Fibroblast of skin of left quadriceps (primary cell): ENCODE measurements around the gene AK1.
"Not testable (repeated sequence)": the region's sequence is repeated elsewhere in the genome, so short reads cannot be mapped to it uniquely, and the experiment has no call there.

Source experiments
- DNase-seq, 2 experiments: peaks; one replicate each; pipeline ENCODE4 v3.0.0-alpha.2; 2013; ENCODE audit warnings: low read depth in 2 of 2

Gene AK1

DNA sequence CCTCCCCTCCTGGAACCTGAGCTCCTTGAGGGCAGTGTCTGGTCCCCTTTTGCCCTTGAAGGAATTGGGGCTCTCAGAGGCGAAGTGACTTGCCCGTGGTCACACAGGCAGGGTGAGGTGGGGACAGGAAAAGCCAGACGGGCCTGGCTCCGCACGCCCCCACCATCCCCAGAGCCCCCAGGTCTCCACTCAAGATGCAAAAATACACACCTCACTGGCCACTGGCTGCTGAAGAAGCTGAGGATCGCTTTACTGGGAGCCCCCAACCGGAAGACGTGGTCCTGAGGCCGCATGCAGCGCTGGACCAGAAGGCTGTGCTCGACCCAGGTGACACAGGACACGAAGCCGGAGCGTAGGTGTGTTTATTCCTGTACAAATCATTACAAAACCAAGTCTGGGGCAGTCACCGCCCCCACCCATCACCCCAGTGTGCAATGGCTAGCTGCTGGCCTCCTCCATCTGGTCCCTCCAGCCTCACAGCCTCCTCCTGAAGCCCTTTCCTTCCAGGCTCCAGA, 7.6 kb upstream of the AK1 start:
- DNase-seq = no peak

DNA sequence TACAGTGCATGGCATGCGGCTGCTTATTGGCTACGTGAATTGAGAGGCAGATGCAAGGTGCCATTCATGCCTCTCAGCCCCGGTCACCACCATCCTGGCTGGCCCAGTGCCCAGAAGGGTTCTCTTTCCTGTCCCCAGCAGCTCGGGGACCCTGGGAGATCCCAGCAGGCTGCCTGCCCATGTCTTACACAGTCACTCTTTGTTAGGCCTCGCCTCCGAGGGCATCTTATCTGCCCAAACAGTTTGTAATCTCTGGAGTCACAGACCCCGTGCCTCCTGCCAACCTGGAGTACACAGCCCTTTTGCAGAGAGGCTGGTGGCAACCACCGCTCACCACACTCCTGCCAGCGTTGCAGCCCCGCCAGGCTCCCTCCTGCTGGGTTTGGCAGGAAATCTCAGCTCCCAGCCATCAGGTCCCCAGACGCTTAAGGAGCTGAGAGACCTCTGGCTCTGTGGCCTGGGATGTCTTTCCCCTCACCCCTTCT, 7.0 kb upstream of the AK1 start:
- no peak for DNase-seq

DNA sequence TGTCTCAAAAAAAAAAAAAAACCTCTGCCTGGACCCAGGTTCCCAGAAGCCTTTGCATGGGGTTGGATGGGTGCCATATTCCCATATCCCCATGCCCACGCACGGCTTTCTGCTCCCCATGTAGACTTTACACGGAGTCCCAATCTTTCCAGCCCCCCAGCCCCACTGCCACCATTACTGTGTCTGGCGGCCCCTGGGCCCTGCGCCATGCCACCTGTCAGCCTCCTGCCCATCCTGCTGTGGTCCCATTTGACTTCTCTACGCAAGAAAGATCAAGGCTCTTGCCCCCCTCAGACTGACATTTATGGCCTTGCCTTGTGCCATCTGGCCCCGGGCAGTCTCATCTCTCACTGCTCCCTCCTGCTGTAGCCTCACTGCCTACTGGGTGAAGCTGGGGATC, 6.5 kb upstream of the AK1 start:
- no peak for DNase-seq

DNA sequence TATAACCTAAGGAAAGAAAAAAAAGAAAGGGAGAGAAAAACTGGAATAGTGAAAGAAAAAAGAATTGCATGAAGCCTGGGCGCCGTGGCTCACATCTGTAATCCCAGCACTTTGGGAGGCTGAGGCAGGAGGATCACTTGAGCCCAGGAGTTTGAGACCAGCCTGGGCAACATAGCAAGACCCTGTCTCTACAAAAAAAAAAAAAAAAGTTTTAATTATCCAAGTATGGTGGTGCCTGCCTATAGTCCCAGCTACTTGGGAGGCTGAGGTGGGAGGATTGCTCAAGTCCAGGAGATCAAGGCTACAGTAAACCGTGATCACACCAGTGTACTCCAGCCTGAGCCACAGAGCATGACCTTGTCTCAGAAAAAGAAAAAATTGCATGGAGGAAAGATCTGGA, 4.2 kb upstream of the AK1 start:
- DNase-seq = not testable (repeated sequence)

DNA sequence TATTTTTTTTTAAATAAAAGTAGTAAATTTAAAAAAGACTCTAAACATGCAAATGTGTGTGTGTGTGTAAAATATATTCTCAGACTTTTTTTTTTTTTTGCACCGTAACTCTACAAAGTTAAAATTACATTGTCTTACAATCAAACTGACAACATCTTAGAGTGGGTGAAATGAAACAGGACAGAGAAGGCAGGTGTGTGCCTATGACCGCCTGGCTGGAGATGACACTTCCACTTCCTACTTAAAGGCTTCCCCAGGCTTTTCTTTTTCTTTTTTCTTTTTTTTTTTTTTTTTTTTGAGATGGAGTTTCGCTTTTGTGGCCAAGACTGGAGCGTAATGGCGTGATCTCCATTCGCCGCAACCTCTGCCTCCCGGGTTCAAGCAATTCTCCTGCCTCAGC, 2.7 kb upstream of the AK1 start:
- DNase-seq = no peak

DNA sequence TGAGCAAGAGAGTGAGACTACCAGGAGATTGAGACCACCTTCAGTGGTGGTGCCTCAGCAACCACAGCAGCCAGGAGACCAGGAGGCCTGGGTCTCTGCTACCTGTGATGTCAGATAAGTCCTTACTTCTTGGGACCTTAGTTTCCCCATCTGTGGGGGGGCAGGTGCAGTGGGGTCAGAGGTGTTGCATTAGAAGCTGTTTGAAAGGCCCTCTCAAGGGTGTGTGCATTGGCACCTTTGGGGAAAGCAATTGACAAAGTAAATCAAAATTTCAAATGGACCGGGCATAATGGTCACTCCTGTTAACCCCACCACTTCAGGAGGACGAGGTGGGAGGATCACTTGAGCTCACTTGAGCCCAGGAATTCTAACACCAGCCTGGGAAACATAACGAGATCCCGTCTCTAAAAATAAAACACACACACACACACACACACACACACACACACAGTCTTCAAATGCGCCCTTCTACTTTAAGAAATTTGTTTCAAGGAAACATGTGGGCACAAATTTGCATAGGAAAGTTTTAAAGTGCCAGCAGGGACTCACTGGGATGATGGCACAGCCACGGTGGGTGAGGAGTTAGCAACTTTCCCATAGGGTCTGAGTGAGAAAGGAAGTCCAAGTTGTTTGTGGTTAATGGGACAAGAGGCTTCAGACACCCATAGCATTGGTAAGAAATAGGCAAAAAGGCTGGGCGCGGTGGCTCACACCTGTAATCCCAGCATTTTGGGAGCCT, 1.3 kb upstream of the AK1 start:
- no peak for DNase-seq

DNA sequence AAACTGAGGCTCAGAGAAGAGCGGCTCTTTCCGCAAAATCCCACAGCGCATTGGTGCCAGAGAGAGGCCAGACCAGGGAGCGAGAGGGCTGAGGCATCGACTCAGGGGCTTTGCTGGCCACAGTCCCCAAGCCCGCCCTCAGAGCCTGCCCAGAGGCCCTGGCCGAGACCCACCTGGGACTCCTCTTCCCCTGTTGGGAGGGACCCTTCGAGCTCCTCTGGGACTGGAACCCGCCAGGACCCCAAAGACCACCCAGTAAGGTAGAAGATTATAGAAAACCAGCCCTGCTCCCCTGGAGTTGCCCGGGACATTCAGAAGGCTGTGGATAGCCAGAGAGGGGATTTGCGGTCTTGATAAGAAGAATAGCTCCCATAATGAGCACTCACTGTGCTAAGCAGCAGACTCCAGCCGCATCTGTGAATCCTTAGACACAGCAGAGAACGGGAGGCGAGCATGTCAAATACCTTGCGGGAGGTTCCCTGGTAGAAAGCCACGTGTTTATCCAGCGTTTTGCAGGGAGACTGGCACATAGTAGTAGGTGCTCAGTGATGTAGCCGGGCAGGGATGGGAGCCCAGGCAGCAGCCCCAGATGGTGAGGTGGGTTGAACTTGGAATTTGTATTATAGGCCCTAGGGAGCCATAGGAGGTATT, 651 bp upstream of the AK1 start:
- DNase-seq = no peak

DNA sequence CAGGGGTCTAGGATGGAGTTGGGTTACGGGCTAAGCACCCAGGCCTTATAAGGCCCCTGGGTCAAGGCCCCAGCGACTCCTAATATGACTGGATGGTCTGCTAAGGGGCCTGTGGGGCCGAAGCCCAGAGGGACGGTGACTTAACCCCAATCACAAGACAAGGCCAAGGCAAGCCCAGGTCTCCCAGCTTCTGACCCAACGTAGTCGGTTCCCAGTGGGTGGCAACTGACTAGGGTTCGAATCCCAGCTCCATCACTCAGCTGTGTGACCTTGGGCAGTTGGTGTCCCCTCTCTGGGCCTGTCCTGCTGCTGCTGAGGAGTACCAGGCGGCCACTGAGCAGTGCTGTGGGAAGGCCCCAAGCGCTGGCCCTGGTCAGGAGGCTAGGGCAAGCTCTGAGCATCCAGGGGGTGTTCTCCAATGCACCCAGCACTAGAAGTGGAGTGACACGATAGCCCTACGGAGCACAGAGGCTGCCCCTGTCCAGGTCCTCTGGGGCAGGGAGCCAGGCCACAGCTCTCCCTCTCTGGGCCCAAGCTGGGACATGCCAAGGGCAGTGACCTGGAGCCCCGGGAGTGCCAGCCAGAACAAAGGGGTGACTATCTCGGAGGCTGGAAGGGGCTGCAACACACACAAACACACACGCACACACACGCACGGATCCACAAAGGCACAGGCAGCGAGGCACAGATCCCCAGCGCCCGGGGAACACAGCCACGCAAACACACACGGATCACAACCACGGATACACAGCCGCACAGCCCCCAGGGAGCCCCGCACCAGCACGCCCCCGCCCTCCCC, 512 bp downstream of the AK1 start:
- DNase-seq = no peak

DNA sequence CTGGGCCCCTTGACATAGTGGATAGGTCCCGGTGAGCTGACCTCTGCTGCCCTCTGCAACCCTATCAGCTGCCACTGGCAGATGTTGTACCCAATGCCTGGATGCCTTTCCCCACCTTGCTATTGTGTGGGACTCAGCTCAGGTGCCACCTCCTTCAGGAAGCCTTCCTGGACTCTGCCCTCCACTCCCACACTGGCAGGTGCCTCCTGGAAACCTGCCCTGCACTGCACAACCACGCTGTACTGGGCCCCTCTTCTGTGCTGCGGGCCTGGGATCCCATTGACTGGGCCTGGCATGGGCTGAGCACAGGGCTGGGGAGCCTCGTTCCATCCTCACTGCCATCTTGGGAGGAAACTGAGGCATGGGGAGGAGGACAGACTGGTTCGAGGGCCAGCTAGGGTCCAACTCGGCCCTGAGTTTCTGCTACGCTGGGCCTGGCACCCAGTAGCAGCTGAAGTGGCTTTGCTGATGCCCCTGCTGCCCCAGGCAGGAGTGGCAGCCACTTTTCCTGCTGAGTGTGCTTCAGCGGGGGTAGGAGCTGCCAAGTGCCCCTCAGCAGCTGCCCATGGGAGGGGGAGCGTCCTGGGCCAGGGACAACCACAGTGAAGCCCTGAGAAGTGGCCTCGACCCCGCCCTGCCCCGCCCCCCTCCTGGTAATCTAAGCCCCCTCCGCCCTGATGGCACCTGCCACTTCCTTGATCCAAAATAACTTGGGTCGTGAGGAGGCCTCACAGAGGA, 1.3 kb downstream of the AK1 start:
- no peak for DNase-seq

DNA sequence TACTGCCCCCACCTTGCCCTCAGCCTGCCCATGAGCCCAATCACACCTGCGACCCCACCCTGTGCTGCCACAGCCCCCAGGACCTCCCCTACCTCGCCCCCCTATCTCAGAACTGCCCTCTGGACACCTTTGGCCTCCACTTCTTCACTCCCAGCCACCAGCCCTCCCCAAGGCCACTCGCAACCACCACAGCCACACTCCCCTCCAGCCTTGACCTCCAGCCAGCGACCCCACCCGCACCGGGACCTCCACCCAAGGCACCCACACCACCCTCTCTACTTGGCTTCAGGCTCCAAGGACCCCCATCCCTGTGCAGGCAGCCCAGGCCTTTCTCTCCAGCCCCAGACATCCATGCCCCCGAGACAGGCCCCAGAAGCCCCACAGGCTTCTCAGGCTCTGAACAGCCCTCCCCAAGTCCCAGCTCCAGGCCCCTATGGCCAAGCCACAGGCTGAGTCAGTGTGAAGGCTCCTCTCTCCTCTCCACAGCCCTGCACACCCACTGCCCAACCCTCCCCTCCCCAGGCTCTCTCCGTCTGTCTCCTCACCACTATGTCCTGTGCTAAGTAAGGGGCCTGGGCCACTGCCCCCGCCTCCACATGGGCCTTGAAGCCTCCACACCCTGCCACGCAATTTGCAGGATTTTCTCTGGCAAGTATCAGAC, 2.0 kb downstream of the AK1 start:
- DNase-seq = peak in 1 of 2 experiments; percentile 14

DNA sequence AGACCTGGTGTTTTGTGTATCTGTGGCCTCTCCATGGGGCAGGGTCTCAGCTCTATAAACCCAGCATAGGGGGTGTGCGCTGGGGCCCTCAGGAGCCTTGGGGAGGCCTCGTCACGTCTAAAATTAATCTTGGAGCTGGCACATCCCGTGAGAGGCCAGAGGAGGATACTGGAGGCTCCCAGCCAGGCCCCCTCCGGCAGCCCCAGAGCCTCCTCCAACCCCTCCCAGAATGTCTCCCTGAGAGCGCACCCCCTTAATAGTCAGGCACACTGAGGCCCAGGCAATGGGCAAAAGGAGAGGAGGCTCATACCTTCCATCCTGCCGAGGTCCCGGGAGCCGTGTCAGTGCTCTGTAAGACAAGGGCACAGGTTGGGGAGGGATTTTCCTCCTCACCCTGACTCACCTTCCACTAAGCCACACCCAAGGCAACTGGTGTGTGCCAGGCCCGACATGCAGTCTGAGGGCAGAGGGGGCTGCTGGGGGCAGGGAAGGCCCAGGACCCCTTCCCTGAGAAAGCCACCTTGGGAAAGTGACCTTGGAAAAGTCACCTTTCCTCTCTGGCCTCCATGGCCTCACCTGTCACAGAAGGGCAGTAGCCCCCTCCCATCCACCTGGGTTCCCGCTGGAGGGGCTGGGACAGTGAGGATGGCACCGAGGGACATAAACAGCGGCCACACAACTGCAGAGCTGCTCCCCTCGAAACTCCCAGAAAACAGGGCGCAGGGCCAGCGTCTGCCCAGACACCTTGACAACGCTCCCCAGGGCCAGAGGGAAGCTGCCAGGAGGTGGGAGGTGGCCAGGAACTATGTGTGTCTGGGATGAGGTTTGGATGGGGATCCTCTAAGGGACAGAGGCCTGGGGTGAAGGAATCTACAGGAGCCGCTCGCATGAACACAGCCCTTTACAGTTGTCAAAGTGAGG, 2.9 kb downstream of the AK1 start:
- no peak for DNase-seq

DNA sequence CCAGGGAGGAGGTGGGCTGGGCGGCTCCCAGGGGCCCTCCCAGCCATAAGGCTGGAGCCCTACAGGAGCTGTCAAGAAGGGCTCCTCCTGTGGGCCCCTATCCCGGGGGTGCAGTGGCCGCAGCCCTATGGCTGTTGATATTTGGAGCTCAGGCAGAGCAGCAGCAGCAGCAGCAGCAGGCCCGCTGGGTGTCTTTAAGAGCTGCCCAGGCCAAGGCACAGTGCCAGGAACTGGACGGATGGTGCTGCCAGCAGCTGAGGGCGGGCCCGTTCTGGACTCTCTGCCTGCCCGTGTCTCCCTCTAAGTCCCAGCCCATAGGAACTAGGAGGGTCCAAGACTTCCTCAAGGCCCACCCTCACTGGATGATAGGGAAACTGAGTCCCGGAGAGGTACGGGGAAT, 3.6 kb downstream of the AK1 start:
- no peak for DNase-seq

DNA sequence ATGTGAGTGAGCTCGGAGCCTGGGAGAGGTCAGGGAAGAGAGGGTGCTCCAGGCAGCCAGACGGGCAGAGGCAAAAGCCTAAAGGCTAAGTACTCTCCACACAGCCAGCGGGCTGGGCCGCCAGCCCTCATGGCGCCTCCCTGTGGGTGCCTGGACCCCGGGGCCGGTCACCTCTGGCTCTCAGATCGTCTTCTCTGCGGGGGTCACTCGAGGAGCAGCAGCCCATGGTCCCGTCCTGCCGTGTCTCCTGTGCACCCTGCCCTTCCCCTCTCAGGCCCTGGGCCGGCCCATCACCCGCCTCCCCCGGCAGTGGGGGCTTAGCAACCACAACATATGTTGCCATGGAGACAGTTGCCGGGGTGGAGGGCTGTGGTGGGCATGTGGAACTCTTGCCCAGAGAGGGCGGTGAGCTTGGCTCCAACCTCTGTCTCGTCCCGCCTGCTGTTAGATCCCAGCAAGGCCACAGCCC, 4.2 kb downstream of the AK1 start:
- DNase-seq = no peak

DNA sequence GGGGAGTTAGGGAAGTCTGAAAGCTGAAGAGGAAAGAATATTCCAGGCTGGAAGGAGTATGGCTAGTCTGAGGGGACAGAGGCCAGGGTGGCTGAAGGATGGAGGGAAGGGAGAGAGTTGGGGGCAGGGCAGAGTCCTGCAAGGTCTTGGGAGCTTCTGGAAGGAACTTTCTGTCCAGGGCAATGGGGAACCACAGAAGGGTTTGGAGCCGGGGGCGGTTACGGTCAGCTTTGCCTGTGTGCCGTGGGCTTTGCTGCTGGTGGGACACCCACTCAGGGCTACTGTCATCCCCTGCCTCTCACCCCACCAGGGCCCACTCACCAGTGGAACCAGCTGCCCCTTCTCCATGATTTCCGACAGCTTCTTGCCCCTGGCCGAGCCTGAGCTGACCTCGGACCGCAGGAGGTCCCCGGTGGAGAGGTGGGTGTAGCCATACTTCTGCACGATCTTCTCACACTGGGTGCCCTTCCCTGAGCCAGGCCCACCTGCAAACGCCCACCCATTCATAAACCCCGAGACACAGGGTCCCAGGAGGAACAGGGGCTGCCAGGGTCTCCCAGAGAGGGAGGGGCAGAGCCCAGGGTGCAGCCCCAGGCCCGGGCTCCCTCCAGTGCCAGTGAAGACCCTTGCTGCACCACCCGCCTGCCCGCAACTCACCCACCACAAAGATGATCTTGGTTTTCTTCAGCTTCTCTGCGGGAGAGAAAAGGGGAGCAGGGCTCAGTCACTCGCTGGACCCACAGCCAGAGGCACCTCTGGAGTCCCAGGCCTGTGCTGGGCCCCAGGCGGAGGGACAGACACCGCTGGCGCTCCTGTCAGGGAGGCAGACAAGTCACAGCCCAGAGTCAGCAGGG, 4.9 kb downstream of the AK1 start:
- no peak for DNase-seq

DNA sequence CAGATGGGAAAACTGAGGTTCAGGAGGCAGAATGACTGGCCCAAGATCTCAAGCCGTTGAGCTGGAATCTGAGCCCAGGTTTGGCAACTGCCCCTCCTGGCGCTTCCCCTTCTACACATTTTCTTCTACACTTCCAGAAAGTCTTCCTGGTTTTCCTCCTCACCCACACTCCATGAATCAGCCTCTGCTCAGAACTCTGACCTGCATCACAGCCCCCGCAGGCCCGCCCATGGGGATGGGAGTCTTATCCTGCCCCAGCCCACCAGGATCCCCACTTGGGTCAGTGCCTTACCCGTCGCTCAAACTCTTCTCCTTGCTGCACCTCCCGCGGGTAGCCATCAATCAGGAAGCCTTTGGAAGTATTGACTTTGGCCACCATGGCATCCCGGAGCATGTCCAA, 5.9 kb downstream of the AK1 start:
- DNase-seq = no peak

DNA sequence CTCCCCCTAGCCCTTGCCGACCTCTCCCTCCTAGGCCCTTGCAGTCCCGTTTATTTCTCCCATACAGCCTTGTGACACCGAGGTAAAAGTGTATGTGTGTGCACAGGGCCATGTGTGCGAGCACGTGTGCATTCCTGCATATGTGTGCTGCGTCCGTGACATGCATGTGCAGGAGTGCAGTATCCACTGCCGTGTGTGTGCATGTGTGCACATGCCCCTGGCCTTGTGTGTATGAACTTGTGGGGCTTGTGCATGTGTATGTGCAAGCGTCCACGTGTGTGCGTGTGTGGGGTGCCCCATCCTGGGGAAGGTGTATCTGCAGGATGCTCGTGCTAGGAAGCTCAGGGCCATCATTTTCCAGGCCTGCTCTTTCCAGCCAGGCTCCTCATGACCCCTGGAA, 6.6 kb downstream of the AK1 start:
- DNase-seq = no peak

DNA sequence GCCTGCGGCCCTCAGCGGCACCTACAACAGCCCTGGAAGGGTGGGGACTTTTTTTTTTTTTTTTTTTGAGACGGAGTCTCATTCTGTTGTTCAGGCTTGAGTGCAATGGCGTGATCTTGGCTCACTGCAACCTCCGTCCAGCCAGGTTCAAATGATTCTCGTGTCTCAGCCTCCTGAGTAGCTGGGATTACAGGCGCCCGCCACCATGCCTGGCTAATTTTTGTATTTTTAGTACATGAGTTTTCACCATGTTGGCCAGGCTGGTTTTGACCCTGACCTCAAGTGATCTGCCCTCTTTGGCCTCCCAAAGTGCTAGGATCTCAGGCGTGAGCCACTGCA, 7.4 kb downstream of the AK1 start:
- not testable (repeated sequence) for DNase-seq

DNA sequence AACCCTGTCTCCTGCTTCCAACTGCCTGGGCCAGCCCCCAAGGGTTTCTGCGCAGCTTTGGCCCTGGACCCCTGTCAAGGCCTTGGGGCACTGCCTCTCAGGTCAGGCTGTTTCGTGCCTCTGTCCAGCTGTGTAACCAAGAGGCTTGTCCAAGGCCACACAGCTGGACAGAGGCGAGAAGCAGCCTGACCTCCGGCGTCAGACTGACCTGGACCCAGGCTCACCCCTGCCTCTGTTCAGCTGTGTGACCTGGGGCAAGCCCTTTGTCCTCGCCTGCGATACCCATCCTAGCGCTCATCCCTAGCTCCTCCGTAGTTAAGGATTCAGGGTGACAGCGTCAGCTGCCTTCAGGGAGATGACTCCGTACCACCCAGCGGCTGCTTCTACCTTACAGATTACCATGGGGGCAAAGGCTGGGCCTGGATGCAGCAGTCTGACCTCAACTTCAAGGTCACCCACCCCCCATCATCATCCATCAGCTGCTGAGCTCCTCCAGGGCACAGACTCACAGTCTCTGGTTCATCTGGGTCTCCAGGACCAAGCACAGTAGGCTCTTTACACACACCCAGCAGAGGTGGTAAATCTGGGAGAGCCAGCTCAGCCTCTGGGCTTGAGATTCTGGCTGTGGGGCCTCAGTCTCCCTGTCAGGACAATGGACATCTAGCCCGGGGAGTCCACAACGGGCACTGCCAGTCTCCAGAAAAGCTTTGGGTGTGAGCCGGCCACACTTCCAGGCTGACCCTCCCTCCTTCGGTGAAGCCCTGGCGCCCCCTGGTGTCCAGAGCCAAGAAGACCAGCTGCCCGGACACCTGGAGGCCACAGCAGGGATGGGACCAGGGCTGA, 7.9 kb downstream of the AK1 start:
- DNase-seq = peak; percentile 42 to 51
